Neural cell (in vitro differentiated cells): ENCODE results near the gene NELL1. TPM values are rescaled to one million over a fixed set of nuclear protein-coding genes. Genes with fewer than 3 reads are reported as not detected.

ENCODE experiments used
- H2AFZ ChIP-seq: fragments of 200-600, 300-800 bp; sonication (generic), shearing (Covaris generic); 2 replicates; pipeline ENCODE4 v1.6.0; 2014; ENCODE audit warnings: low read depth, mild to moderate bottlenecking, antibody characterized with exemption, low read length, moderate library complexity
- H3F3A ChIP-seq: fragments of 200-600 bp; shearing (Covaris generic); 2 replicates; pipeline ENCODE4 v1.6.1; 2016; ENCODE audit warnings: mild to moderate bottlenecking, moderate library complexity, mixed read lengths, antibody characterized with exemption, low read length; ENCODE audit not compliant: insufficient read depth, poor library complexity, severe bottlenecking
- H3K27ac ChIP-seq: fragments of 200-600, 300-800 bp; sonication (generic), shearing (Covaris generic); 2 replicates; pipeline ENCODE4 v1.5.1; 2014; ENCODE audit warnings: mild to moderate bottlenecking, low read length, moderate library complexity
- H3K27me3 ChIP-seq: fragments of 300-800, 200-600 bp; sonication (generic), shearing (Covaris generic); 2 replicates; pipeline ENCODE4 v1.6.0; 2014; ENCODE audit warnings: mild to moderate bottlenecking, low read depth, low read length, moderate library complexity; ENCODE audit not compliant: insufficient read depth
- H3K36me3 ChIP-seq: fragments of 300-800, 200-600 bp; sonication (generic), shearing (Covaris generic); 2 replicates; pipeline ENCODE4 v1.5.1; 2014; ENCODE audit warnings: mild to moderate bottlenecking, antibody characterized with exemption, low read length, moderate library complexity; ENCODE audit not compliant: insufficient read depth
- H3K4me2 ChIP-seq: fragments of 300-800, 200-600 bp; sonication (generic), shearing (Covaris generic); 2 replicates; pipeline ENCODE4 v1.6.0; 2014; ENCODE audit warnings: mild to moderate bottlenecking, low read length
- H3K4me3 ChIP-seq: fragments of 300-800, 200-600 bp; sonication (generic), shearing (Covaris generic); 2 replicates; pipeline ENCODE4 v1.5.1; 2014; ENCODE audit warnings: mild to moderate bottlenecking, low read length, moderate library complexity
- H3K79me2 ChIP-seq: fragments of 200-600 bp; shearing (Covaris generic); replicated peaks from 2 replicates; pipeline ENCODE4 v1.6.0; 2014; ENCODE audit warnings: mild to moderate bottlenecking, low read length, moderate library complexity; ENCODE audit not compliant: insufficient read depth
- H3K9ac ChIP-seq: fragments of 300-800, 200-600 bp; sonication (generic), shearing (Covaris generic); 2 replicates; pipeline ENCODE4 v1.6.1; 2016; ENCODE audit warnings: mild to moderate bottlenecking, low read length, mixed read lengths
- H3K9me2 ChIP-seq: fragments of 200-600 bp; shearing (Covaris generic); 2 replicates; pipeline ENCODE4 v1.6.1; 2016; ENCODE audit warnings: mild to moderate bottlenecking, low read length, mixed read lengths; ENCODE audit not compliant: insufficient read depth
- H3K9me3 ChIP-seq: fragments of 200-600, 300-800 bp; sonication (generic), shearing (Covaris generic); 2 replicates; pipeline ENCODE4 v1.6.1; 2016; ENCODE audit warnings: mild to moderate bottlenecking, mixed run types, low read length, moderate library complexity, mixed read lengths
- H4K20me1 ChIP-seq: fragments of 200-600 bp; shearing (Covaris generic); 2 replicates; pipeline ENCODE4 v1.6.1; 2016; ENCODE audit warnings: mild to moderate bottlenecking, mixed run types; ENCODE audit not compliant: insufficient read depth
- EP300 ChIP-seq: fragments of 450-650 bp; conservative IDR thresholded peaks from 2 replicates; pipeline ENCODE4 v1.6.1; 2014; ENCODE audit warnings: antibody characterized with exemption, mild to moderate bottlenecking, moderate library complexity; ENCODE audit not compliant: poor library complexity, severe bottlenecking
- EZH2 ChIP-seq: fragments of 200-600, 300-800 bp; shearing (Covaris generic), sonication (generic); IDR thresholded peaks from 2 replicates; pipeline ENCODE4 v1.6.1; 2014; ENCODE audit warnings: antibody characterized with exemption, low read length, borderline replicate concordance, mild to moderate bottlenecking; ENCODE audit not compliant: insufficient read depth, poor library complexity, severe bottlenecking
- MXI1 ChIP-seq: fragments of 450-650 bp; conservative IDR thresholded peaks from 2 replicates; pipeline ENCODE4 v1.6.1; 2014; ENCODE audit warnings: antibody characterized with exemption, mild to moderate bottlenecking; ENCODE audit not compliant: poor library complexity, severe bottlenecking
- POLR2AphosphoS5 ChIP-seq: IDR thresholded peaks from 2 replicates; pipeline ENCODE4 v1.6.1; 2012
- RAD21 ChIP-seq: fragments of 450-650 bp; conservative IDR thresholded peaks from 2 replicates; pipeline ENCODE4 v1.6.1; 2014; ENCODE audit warnings: antibody characterized with exemption, mild to moderate bottlenecking, moderate library complexity
- SMC3 ChIP-seq: fragments of 450-650 bp; conservative IDR thresholded peaks from 2 replicates; pipeline ENCODE4 v1.6.1; 2014; ENCODE audit warnings: antibody characterized with exemption, mild to moderate bottlenecking, moderate library complexity; ENCODE audit not compliant: poor library complexity
- TAF1 ChIP-seq: IDR thresholded peaks from 2 replicates; pipeline ENCODE4 v1.6.1; 2012; ENCODE audit warnings: low read depth
- polyA plus RNA-seq: library from polyadenylated mRNA; depleted of rRNA; stranded (reverse); fragments of >200 nt; gene quantifications from 2 replicates; pipeline ENCODE4 v1.2.3, GENCODE V29; 2014
- TF ChIP-seq, protein P1 (sequence below): IDR thresholded peaks from 2 replicates; pipeline ENCODE4 v1.6.1; 2012; ENCODE audit warnings: borderline replicate concordance
- TF ChIP-seq, protein P2 (sequence below): fragments of 450-650 bp; IDR thresholded peaks from 2 replicates; pipeline ENCODE4 v1.5.1; 2014; ENCODE audit warnings: antibody characterized with exemption, mild to moderate bottlenecking, moderate library complexity; ENCODE audit not compliant: poor library complexity, severe bottlenecking

The NELL1 gene
- polyA plus RNA-seq, 1 donor from 2014 or later, result 70.4 TPM

DNA sequence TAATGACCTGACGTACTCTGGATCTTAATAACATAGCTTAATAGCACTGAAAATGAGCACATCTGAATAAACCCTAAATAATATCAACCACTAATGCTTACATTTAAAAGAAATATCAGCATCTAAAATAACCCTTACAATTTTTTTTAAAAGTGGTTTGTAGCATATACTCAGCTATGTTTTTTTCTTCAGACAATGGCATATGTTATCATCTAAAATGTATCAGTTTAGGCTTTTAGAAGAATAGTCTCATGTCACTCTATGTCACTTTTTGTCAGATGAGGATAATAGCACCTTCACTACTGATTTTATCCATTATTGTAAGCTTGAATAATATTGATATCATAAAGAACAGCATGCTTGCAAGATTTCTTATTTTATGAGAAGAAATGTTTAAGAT, 868.6 kb downstream of the NELL1 start:
- Histone ChIP-seq H3K36me3 (no peaks in the 10 kb centered on the region), H3K4me2 (no peak overlapping the region), H3K9me2 (no peaks in the 10 kb centered on the region), H3K9ac (peak overlapping the region; percentile 43), H3K27ac (peak overlapping the region; percentile 86), H3K27me3 (no peaks in the 10 kb centered on the region), H3K9me3 (no peaks in the 10 kb centered on the region), H4K20me1 (no peaks in the 10 kb centered on the region), H3F3A (peaks cover 10% of the 10 kb centered on the region), H3K79me2 (no peaks in the 10 kb centered on the region), H2AFZ (no peak overlapping the region), H3K4me3 (peak overlapping the region; percentile 36)
- peak; percentile 96 for TF ChIP-seq EP300
- no peak for TF ChIP-seq TAF1
- peak; percentile 28 for TF ChIP-seq RAD21
- TF ChIP-seq POLR2AphosphoS5, result peak; percentile 60

DNA sequence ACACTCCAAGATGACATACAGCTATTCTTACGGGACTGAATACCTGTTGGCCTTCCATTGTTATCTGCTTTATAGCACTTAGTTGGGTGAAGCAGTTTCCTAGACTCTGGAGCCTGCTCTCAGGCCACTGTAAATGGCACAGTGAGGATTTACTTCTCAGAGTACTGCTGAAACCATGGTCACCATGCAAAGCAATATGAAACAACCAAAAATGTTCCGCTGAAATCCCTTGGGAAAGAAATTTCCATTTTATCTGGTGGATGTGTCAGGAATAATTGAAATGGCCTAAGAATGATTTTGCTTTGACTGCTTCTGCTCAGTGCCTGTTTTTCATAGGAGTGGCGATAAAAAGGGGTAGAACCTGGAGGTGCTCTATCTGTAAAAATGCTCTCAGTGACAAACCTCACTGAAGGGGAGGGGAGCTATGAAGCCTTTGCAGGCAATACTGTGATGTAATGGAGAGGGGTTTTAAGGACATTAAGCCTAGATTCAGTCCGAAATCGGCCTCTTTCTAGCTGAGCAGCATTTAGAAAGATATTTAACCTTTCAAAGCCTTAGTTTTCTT, 871.9 kb downstream of the NELL1 start:
- TF ChIP-seq POLR2AphosphoS5, result peak; percentile 56
- peak; percentile 22 for TF ChIP-seq SMC3
- TF ChIP-seq TAF1, result no peak
- TF ChIP-seq, protein P1, sequence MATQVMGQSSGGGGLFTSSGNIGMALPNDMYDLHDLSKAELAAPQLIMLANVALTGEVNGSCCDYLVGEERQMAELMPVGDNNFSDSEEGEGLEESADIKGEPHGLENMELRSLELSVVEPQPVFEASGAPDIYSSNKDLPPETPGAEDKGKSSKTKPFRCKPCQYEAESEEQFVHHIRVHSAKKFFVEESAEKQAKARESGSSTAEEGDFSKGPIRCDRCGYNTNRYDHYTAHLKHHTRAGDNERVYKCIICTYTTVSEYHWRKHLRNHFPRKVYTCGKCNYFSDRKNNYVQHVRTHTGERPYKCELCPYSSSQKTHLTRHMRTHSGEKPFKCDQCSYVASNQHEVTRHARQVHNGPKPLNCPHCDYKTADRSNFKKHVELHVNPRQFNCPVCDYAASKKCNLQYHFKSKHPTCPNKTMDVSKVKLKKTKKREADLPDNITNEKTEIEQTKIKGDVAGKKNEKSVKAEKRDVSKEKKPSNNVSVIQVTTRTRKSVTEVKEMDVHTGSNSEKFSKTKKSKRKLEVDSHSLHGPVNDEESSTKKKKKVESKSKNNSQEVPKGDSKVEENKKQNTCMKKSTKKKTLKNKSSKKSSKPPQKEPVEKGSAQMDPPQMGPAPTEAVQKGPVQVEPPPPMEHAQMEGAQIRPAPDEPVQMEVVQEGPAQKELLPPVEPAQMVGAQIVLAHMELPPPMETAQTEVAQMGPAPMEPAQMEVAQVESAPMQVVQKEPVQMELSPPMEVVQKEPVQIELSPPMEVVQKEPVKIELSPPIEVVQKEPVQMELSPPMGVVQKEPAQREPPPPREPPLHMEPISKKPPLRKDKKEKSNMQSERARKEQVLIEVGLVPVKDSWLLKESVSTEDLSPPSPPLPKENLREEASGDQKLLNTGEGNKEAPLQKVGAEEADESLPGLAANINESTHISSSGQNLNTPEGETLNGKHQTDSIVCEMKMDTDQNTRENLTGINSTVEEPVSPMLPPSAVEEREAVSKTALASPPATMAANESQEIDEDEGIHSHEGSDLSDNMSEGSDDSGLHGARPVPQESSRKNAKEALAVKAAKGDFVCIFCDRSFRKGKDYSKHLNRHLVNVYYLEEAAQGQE, result peak; percentile 63
- TF ChIP-seq RAD21, result no peak
- TF ChIP-seq, protein P2, sequence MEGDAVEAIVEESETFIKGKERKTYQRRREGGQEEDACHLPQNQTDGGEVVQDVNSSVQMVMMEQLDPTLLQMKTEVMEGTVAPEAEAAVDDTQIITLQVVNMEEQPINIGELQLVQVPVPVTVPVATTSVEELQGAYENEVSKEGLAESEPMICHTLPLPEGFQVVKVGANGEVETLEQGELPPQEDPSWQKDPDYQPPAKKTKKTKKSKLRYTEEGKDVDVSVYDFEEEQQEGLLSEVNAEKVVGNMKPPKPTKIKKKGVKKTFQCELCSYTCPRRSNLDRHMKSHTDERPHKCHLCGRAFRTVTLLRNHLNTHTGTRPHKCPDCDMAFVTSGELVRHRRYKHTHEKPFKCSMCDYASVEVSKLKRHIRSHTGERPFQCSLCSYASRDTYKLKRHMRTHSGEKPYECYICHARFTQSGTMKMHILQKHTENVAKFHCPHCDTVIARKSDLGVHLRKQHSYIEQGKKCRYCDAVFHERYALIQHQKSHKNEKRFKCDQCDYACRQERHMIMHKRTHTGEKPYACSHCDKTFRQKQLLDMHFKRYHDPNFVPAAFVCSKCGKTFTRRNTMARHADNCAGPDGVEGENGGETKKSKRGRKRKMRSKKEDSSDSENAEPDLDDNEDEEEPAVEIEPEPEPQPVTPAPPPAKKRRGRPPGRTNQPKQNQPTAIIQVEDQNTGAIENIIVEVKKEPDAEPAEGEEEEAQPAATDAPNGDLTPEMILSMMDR, result no peak
- TF ChIP-seq EZH2, result no peak
- TF ChIP-seq EP300, result peak; percentile 66
- TF ChIP-seq MXI1, result no peak
- H4K20me1 ChIP-seq, result no peaks in the 10 kb centered on the region

More for the DNA sequence above, 871.9 kb downstream of the NELL1 start:
- peak overlapping the region; percentile 51 for H3K27ac ChIP-seq
- H2AFZ ChIP-seq, result no peak overlapping the region
- H3F3A ChIP-seq, result peaks cover 10% of the 10 kb centered on the region
- H3K9ac ChIP-seq, result no peak overlapping the region
- H3K4me2 ChIP-seq, result no peak overlapping the region
- H3K4me3 ChIP-seq, result no peak overlapping the region
- no peaks in the 10 kb centered on the region for H3K9me2 ChIP-seq
- H3K36me3 ChIP-seq, result no peaks in the 10 kb centered on the region
- no peaks in the 10 kb centered on the region for H3K9me3 ChIP-seq
- H3K27me3 ChIP-seq, result no peaks in the 10 kb centered on the region
- no peaks in the 10 kb centered on the region for H3K79me2 ChIP-seq
